Spleen (tissue), 7 donors: ENCODE results near the gene GALR2.

ENCODE experiments used
- CTCF ChIP-seq, 11 experiments: fragments of 200-600 bp in 7 of 11; fragments of 450-650 bp in 4 of 11; sonication (generic) in 4 of 11; IDR thresholded peaks in 8 of 11; conservative IDR thresholded peaks in 3 of 11; 1 replicate in 7 of 11; 2 replicates in 4 of 11; pipeline versions ENCODE4 v1.4.0 to v1.8.0; 2016 to 2021; ENCODE audit warnings: antibody characterized with exemption in 11 of 11, inconsistent platforms in 4 of 11, mild to moderate bottlenecking in 1 of 11
- POLR2AphosphoS5 ChIP-seq, 3 donors: sonication (generic); formaldehyde crosslinking; IDR thresholded peaks; one replicate each; pipeline ENCODE4 v1.5.1; 2017; ENCODE audit warnings: antibody characterized with exemption in 3 of 3
- donor health status: DM: no; HTN: no; CAD: no; lungs with moderate emphysema.
- donor health status: DM: no; HTN: no; CAD: no.
- donor health status: DM: no; HTN: no; CAD: no.

GRCh38 chr17:76077584-76078110, 3.1 kb downstream of the GALR2 start:
- TF ChIP-seq CTCF (IDR thresholded peaks at IDR 0.05 in 8 of 11, conservative IDR thresholded peaks at IDR 0.05 in 3 of 11) (no peak), POLR2AphosphoS5 (IDR thresholded peaks at IDR 0.05) (no peak)
